Measurements from ENCODE around the gene CFAP77. TPM values are rescaled to one million over a fixed set of nuclear protein-coding genes. Genes with fewer than 3 reads are reported as not detected.

The CFAP77 gene
- total RNA-seq, 1 experiment from 2014 or later, result not detected

DNA sequence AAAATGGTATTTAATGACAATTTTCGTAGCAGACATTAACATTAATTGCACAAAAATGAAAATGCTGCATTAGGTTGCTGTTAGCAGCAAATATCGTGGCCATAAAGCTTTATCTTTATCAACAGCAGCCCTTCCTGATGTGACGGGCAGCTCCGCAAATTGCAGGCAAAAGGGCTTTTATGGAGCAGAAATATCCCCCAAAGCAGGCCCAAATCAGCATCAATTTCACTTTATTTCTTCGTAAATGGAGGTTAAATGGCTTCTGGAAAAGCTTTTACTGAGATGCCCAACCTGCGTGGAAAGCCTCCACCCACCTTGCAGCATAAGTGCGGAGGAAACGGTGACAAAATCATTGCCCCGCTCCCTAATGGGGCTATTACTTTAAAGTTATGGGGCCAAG is 94.5 kb downstream of the CFAP77 start:
- Histone ChIP-seq H3K27ac (ENCODE audit: low read depth, low read length, poor library complexity, severe bottlenecking) (no peak overlapping the region), H3K36me3 (ENCODE audit: insufficient read depth, low read length, poor library complexity, severe bottlenecking) (no peaks in the 10 kb centered on the region), H3K4me1 (ENCODE audit: insufficient read depth, low read length, poor library complexity, severe bottlenecking) (no peaks in the 10 kb centered on the region), H3K4me3 (ENCODE audit: low read depth, low read length, poor library complexity, severe bottlenecking) (no peak overlapping the region), H3K27me3 (replicated peaks; ENCODE audit: insufficient read depth, low read depth, low read length, poor library complexity) (peaks cover 38% of the 10 kb centered on the region), H3K9me3 (ENCODE audit: low read depth, low read length, poor library complexity, severe bottlenecking) (no peaks in the 10 kb centered on the region)
- no peak for TF ChIP-seq EZH2 (IDR thresholded peaks at IDR 0.05; ENCODE audit: borderline replicate concordance, low read depth, low read length, poor library complexity, severe bottlenecking)
- TF ChIP-seq CTCF (conservative IDR thresholded peaks at IDR 0.05; ENCODE audit: low read depth, low read length), result no peak
- no peak for DNase-seq (ENCODE audit: low spot score)
- no TSS peak for BruUV-seq (replicated peaks)
- ChIA-PET POLR2A (ENCODE audit: low non-redundant PET) (no interaction called here), CTCF (no interaction called here)
- intact Hi-C loops (cut with micrococcal nuclease; ENCODE audit: unreplicated experiment), result no loop called here

- ChIA-PET POLR2A (ENCODE audit: low non-redundant PET) (no interaction called here), CTCF (no interaction called here)
- no peak for DNase-seq (ENCODE audit: low spot score)
- Histone ChIP-seq H3K27me3 (replicated peaks; ENCODE audit: insufficient read depth, low read depth, low read length, poor library complexity) (peaks cover 38% of the 10 kb centered on the region), H3K27ac (ENCODE audit: low read depth, low read length, poor library complexity, severe bottlenecking) (no peak overlapping the region), H3K4me1 (ENCODE audit: insufficient read depth, low read length, poor library complexity, severe bottlenecking) (no peaks in the 10 kb centered on the region), H3K36me3 (ENCODE audit: insufficient read depth, low read length, poor library complexity, severe bottlenecking) (no peaks in the 10 kb centered on the region), H3K9me3 (ENCODE audit: low read depth, low read length, poor library complexity, severe bottlenecking) (no peaks in the 10 kb centered on the region), H3K4me3 (ENCODE audit: low read depth, low read length, poor library complexity, severe bottlenecking) (no peak overlapping the region)
- BruUV-seq (replicated peaks), result no TSS peak
- TF ChIP-seq CTCF (conservative IDR thresholded peaks at IDR 0.05; ENCODE audit: low read depth, low read length), result no peak
- TF ChIP-seq EZH2 (IDR thresholded peaks at IDR 0.05; ENCODE audit: borderline replicate concordance, low read depth, low read length, poor library complexity, severe bottlenecking), result no peak
- intact Hi-C loops (cut with micrococcal nuclease; ENCODE audit: unreplicated experiment), result loop anchor here (2.0 to 5.0 kb wide), 2 partner anchors 94 to 295 kb away; partner anchors contain the start of gene CFAP77
Observed at GRCh38 chr9:132505991-132506655, 96.1 kb downstream of the CFAP77 start.

DNA sequence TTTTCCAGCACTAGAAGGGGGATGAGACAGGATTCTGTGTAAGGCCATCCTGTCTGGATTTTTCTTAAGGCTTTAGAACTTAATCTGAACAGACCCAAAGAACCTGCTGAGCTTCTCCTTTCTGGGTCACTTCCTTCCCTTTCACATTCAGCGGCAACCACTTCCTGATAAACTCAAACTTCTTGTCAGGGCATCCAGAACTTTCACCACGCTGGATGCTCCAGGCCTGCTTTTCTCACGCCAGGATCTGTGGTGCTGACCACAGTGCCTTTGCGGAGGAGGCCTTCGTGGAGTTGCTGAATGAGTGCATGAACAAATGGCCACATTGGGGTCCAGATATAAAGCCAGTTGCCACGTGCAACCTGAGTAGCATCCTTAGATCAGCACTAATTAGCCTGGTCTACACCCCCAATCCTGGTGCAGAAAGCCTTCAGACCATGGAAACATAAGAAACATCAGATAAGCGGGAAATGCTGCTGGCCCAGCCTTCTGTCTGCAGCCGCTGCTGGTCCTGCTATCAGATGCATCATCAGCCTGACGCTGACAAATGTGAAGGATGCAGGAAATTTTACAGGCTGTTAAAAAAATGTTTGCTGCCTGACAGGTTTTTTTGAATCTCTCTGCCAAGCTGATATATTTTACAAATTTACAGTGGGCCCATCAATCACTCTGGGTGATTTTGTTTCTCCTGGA is 97.1 kb downstream of the CFAP77 start:
- no peak for DNase-seq (ENCODE audit: low spot score)
- CTCF ChIA-PET, result no interaction called here
- TF ChIP-seq EZH2 (IDR thresholded peaks at IDR 0.05; ENCODE audit: borderline replicate concordance, low read depth, low read length, poor library complexity, severe bottlenecking), result no peak
- no peak for TF ChIP-seq CTCF (conservative IDR thresholded peaks at IDR 0.05; ENCODE audit: low read depth, low read length)
- H3K9me3 ChIP-seq (ENCODE audit: low read depth, low read length, poor library complexity, severe bottlenecking), result no peaks in the 10 kb centered on the region
- BruUV-seq (replicated peaks), result no TSS peak
- H3K4me3 ChIP-seq (ENCODE audit: low read depth, low read length, poor library complexity, severe bottlenecking), result no peak overlapping the region
- peaks cover 41% of the 10 kb centered on the region for H3K27me3 ChIP-seq (replicated peaks; ENCODE audit: insufficient read depth, low read depth, low read length, poor library complexity)
- intact Hi-C loops (cut with micrococcal nuclease; ENCODE audit: unreplicated experiment), result loop anchor here (1.0 to 5.0 kb wide), 3 partner anchors 68 to 294 kb away; partner anchors contain the start of gene CFAP77
- no peaks in the 10 kb centered on the region for H3K4me1 ChIP-seq (ENCODE audit: insufficient read depth, low read length, poor library complexity, severe bottlenecking)
- no peak overlapping the region for H3K27ac ChIP-seq (ENCODE audit: low read depth, low read length, poor library complexity, severe bottlenecking)
- H3K36me3 ChIP-seq (ENCODE audit: insufficient read depth, low read length, poor library complexity, severe bottlenecking), result no peaks in the 10 kb centered on the region
- POLR2A ChIA-PET (ENCODE audit: low non-redundant PET), result no interaction called here

Data from A673 (cell line).